Neural progenitor cell (in vitro differentiated cells): ENCODE results near the gene NUDT3.

ENCODE experiments used
- EZH2 ChIP-seq: fragments of 200-600 bp; sonication (generic); IDR thresholded peaks from 2 replicates; pipeline ENCODE4 v1.6.1; 2017; ENCODE audit warnings: antibody characterized with exemption, mild to moderate bottlenecking, moderate library complexity
- TF ChIP-seq, protein P1 (sequence below): fragments of 200-600 bp; sonication (generic); IDR thresholded peaks from 2 replicates; pipeline ENCODE4 v1.5.1; 2017; ENCODE audit warnings: antibody characterized with exemption, mild to moderate bottlenecking

GRCh38 chr6:34305982-34306708 lies 86.3 kb downstream of the NUDT3 start:
- TF ChIP-seq, protein P1, sequence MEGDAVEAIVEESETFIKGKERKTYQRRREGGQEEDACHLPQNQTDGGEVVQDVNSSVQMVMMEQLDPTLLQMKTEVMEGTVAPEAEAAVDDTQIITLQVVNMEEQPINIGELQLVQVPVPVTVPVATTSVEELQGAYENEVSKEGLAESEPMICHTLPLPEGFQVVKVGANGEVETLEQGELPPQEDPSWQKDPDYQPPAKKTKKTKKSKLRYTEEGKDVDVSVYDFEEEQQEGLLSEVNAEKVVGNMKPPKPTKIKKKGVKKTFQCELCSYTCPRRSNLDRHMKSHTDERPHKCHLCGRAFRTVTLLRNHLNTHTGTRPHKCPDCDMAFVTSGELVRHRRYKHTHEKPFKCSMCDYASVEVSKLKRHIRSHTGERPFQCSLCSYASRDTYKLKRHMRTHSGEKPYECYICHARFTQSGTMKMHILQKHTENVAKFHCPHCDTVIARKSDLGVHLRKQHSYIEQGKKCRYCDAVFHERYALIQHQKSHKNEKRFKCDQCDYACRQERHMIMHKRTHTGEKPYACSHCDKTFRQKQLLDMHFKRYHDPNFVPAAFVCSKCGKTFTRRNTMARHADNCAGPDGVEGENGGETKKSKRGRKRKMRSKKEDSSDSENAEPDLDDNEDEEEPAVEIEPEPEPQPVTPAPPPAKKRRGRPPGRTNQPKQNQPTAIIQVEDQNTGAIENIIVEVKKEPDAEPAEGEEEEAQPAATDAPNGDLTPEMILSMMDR = no peak
- TF ChIP-seq EZH2 = no peak
